Hippocampal formation (tissue), 2 donors: Measurements from ENCODE around the gene DAAM1.

ENCODE experiments used
- DNase-seq, 2 donors: peaks; one replicate each; lab custom pipeline; 2025; lab: John Stamatoyannopoulos, UW

Gene DAAM1

GRCh38 chr14:59188461-59189090 lies at the start of gene DAAM1:
Gene DAAM1, plus strand, starts transcription at chr14:59188667. Its CDS starts 74,811 bp downstream, at chr14:59263478.
- DNase-seq = peak; percentile 99

DNA sequence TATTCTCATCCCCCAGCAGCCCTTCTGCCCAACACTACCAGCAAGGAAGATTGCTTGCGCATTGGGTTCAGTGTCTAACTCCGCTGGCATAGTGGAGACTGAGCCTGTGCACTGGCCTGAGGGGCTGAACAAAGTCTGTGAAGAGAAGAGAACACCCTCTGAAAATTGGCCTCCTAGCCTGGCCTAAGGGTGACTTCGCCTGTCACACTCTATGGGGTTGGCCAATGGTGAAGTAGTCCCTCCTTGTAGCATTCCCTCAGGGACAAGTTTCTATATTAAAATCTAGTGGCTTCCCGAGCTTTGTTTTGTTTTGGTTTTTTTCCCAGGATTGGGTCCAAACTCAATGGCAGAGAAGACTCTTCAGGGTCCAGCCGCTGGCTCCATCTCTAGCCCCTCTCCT lies 49.1 kb upstream of the DAAM1 start:
- no peak for DNase-seq

DNA sequence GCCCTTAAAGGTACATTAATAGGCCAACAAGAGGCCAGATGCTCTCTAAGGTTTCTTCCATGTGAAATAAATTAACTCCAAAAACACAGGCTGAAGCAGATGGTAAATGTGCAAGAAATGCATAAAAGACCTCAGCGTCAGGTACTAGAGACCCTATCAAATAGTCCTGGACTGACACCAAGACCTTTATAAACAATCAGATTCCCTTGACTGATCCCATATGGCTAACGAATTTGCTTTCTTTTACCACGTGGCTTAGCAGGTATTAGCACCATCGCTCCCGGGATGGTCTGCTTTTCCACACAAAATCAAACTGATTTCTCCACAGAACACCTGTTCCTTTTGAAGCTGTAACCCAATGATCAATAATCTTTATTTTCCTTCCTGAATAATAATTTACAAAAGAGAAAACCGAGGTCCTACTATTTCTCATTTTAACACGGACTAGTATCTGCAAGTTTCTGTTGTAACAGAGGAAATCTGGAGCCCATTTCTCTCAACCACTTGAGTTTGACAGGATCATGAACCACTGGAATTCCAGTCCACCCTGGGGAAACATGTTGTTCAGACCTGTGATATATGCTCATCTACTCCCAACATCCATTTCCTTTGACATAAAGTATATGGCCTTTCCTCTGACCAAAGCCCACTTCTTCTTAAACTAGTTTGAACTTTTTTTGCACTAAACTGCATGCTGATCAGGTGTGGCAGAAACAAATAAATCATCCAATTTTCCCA lies 48.2 kb upstream of the DAAM1 start:
- DNase-seq = no peak

DNA sequence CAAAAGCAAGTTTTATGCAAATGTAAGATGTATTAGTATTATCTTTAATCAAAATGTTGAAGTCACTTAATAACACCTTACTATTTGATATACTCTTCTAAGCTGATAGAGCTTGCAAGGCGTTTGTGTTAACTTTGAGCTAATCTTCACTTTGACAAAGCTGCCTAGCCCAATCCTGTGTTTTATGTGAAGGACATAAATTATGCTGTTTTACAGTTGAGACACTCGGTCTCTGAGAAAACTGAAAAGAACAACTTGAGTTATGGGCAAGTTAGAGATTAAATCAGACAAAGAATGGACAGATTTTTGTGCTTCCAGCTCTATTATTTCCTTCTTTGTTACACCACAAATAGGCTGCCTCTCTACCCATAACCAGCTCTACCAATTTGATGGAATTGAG lies 42.0 kb upstream of the DAAM1 start:
- DNase-seq = no peak

- no peak for DNase-seq
These were observed 41.5 kb upstream of the DAAM1 start for GRCh38 chr14:59147007-59147406.

DNA sequence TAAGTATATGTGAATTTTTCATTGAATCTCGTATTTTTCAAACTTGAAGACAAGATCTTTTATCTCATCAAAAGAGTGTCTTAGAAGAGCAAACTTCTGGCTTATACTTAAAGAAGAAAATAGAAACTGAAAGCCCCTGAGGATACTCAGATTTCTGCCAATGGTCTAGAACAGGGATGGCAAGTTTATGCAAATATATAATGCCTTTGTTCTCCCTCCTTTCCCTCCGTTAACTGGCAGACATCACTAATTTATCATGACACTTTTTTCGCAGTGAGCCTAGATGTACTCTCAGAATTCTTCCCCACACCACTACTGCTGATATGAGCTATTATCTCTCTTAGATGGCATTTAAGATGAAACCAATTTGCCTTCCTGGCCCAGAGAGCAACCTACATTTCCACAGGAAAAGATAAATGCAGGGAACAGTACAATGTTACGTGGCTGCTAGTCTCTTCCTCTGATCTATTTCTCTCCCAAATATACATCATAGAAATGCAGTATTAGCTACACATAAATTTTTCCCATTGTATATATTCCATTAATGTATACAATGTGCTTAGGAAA lies 40.0 kb upstream of the DAAM1 start:
- DNase-seq = no peak

GRCh38 chr14:59150990-59151389 lies 37.5 kb upstream of the DAAM1 start:
- DNase-seq = peak; percentile 21 to 24

- no peak for DNase-seq
These were observed 34.1 kb upstream of the DAAM1 start for GRCh38 chr14:59154373-59154772.

- no peak for DNase-seq
These were observed 32.6 kb upstream of the DAAM1 start for GRCh38 chr14:59155886-59156285.

- DNase-seq = no peak
These were observed 29.3 kb upstream of the DAAM1 start for GRCh38 chr14:59159169-59159568.

GRCh38 chr14:59160506-59160905 lies 28.0 kb upstream of the DAAM1 start:
- DNase-seq = no peak

DNA sequence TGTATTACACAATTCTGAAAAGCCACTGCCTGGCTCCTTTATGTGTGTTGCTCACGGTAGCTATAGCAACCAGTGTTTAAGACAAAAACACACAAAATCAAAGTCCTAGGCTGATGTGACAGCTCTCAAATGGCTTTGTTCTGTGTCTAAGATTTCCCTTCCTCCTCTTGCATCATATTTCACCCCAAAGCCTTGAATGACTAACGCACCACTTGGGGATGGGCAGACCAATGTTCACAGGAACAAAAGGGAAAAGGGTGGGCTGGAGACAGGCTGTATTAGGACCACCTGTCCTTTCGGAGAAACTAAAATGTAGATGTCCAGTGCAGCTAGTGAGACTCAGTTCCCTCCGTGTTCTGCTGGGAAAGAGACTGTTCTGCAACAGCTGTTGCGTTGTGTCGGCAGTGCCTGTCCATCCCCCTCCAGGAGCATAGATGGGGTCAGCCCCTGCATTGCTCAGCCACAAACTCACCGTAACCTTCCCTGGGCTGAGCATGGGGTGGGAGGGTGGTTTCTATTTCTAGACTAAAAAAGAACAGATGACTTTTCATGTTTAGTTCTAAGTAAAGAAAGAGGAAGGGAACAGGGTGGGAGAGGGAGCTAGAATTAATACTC lies 26.8 kb upstream of the DAAM1 start:
- DNase-seq = no peak

DNA sequence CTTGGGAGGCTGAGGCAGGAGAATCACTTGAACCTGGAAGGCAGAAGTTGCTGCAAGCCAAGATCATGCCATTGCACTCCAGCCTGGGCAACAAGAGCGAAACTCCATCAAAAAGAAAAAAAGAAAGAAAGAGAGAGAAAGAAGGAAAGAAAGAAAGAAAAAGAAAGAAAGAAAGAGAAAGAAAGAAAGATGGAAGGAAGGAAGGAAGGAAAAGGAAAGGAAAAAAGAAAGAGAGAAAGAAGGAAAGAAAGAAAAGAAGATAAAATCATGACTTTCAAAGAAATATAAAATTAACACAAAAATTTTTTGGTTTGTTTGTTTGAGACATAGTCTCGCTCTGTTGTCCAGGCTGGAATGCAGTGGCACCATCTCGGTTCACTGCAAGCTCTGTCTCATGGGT lies 22.2 kb upstream of the DAAM1 start:
- no peak for DNase-seq

GRCh38 chr14:59175404-59175803 lies 13.1 kb upstream of the DAAM1 start:
- no peak for DNase-seq

DNA sequence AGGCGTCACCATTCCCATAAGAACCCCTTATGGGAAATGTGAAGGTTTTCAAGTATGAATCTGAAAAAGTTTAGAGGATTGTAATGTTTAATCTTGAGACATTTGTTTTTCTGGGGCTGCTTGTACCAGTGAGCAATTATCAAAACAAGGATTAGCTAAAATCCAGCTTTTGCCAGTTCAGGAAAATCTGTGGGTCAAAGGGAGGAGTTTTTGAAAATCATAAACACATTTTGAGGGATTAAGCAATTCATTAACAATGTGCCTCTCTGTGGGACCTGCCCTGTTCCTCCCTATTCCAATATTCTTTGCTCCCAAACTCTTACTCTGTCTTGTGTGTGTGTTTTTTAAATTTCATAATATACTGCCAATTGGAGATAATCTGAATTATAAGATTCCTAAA lies 11.7 kb upstream of the DAAM1 start:
- no peak for DNase-seq

DNA sequence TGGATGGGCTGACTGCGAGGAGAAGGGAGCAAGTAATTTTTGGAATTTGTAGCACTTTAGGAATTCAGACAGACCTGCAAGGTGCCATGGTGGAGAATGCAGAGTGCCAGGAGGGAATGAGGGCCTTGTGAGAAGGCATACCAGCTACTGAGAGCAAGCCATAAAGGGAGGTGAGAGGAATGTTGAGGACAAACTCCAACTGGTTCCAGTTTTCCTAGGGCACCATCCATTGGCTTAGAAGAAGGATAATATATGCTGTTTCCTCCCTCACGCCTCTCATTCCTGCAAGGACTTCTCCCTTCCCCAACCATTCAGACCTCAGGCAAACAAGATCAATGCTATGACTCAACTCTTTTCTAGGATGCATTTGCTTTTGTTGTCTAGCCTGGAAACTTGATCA lies 11.2 kb upstream of the DAAM1 start:
- no peak for DNase-seq

DNA sequence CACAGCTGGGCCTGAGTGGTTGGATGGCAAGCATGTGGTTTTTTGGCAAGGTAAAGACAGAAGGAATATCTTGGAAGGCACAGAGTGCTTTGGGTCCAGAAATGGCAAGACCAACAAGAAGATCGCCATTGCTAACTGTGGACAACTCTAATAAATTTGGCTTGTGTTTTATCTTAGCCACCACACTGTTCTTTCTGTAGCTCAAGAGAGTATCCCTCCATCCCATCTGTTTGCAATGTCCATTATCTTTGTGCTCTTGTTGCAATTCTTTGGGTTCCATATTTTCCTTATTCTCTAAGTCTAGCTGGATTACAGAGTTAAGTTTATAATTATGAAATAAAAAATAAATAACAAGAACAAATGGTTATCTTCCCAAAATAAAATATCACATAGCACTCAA lies 6.7 kb upstream of the DAAM1 start:
- DNase-seq = no peak

GRCh38 chr14:59182641-59183040 lies 5.8 kb upstream of the DAAM1 start:
- DNase-seq = no peak

- no peak for DNase-seq
These were observed 5.3 kb upstream of the DAAM1 start for GRCh38 chr14:59183150-59183549.

DNA sequence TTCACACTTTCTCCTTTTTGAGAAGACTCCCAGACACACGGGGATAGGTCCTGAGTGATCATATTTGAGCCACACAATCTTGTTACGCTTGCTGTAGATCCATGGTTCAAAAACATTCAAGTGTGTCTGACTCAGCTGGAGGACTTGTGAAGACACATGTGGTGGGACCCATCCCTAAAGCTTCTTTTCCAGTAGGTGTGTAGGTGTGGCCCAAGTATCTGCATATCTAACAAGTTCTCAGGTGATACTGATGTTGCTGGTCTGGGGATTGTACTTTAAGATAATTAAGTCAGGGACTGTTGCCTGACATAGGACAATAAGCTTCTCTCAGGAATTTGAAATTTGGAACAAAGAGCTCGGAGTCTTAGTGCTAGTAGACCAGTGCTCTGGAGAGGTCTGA lies 4.1 kb upstream of the DAAM1 start:
- DNase-seq = no peak

- no peak for DNase-seq
These were observed 2.8 kb upstream of the DAAM1 start for GRCh38 chr14:59185676-59186075.

DNA sequence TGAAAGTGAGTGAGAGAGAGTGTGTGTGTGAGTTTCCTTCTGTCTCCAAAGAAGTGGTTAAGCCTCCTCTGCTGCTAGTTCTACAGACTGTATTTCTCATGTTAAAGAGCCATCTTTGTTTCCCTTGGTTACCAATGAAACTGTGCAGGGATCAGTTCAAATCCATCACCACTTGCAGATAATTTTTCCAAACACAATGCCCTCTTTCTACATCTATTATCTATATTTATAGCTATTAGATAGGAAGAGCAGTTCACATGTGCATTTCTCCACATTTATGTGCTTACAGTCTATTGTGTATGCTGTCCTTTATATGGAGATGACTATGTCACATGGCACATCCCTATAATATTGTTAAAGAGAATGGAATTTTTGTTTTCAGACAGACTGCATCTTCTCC lies 2.2 kb upstream of the DAAM1 start:
- DNase-seq = no peak

DNA sequence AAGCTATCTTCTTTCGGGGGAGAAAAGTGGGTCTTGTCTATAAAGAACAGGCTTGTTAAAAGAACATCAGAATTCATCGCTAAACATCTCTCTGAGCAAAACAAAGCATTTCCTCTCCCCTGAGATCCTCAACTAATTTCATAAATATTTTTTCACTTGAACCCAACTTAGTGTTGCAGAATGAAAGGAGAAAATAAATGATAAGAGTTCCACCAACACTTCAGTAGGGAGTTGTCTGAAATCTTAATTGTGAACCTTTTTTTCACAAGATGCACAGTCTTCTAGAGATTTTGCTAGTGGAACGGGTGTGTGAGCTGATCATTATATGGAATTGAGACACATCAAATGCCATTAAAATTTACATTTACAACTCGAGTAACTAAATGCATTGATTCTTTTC lies 1.3 kb upstream of the DAAM1 start:
- DNase-seq = no peak
